ENCODE measurements around the gene ZHX3.

The ZHX3 gene

GRCh38 chr20:41278936-41279335 is 38.6 kb downstream of the ZHX3 start:
- TF ChIP-seq, protein P1, sequence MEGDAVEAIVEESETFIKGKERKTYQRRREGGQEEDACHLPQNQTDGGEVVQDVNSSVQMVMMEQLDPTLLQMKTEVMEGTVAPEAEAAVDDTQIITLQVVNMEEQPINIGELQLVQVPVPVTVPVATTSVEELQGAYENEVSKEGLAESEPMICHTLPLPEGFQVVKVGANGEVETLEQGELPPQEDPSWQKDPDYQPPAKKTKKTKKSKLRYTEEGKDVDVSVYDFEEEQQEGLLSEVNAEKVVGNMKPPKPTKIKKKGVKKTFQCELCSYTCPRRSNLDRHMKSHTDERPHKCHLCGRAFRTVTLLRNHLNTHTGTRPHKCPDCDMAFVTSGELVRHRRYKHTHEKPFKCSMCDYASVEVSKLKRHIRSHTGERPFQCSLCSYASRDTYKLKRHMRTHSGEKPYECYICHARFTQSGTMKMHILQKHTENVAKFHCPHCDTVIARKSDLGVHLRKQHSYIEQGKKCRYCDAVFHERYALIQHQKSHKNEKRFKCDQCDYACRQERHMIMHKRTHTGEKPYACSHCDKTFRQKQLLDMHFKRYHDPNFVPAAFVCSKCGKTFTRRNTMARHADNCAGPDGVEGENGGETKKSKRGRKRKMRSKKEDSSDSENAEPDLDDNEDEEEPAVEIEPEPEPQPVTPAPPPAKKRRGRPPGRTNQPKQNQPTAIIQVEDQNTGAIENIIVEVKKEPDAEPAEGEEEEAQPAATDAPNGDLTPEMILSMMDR (IDR thresholded peaks at IDR 0.05): no peak

GRCh38 chr20:41277049-41277448 is 40.5 kb downstream of the ZHX3 start:
- TF ChIP-seq, protein P1 (IDR thresholded peaks at IDR 0.05): no peak

- TF ChIP-seq, protein P1 (IDR thresholded peaks at IDR 0.05): no peak
Observed at GRCh38 chr20:41276317-41276751, 41.2 kb downstream of the ZHX3 start.

- TF ChIP-seq, protein P1 (IDR thresholded peaks at IDR 0.05): no peak
Observed at GRCh38 chr20:41275301-41275731, 42.2 kb downstream of the ZHX3 start.

- TF ChIP-seq, protein P1 (IDR thresholded peaks at IDR 0.05): no peak
Observed at GRCh38 chr20:41274152-41274551, 43.4 kb downstream of the ZHX3 start.

GRCh38 chr20:41273445-41273844 is 44.1 kb downstream of the ZHX3 start:
- TF ChIP-seq, protein P1 (IDR thresholded peaks at IDR 0.05): no peak

GRCh38 chr20:41272339-41272738 is 45.2 kb downstream of the ZHX3 start:
- TF ChIP-seq, protein P1 (IDR thresholded peaks at IDR 0.05): no peak
